ENCODE results near the gene GRIN2A. TPM values are rescaled to one million over a fixed set of nuclear protein-coding genes. Genes with fewer than 3 reads are reported as not detected.

The GRIN2A gene
- total and polyA plus RNA-seq, 2 of the 8 experiments (the other 6 are each of a cell fraction or from before 2014, with no cell fraction given) = 0.18 to 1.8 TPM

DNA sequence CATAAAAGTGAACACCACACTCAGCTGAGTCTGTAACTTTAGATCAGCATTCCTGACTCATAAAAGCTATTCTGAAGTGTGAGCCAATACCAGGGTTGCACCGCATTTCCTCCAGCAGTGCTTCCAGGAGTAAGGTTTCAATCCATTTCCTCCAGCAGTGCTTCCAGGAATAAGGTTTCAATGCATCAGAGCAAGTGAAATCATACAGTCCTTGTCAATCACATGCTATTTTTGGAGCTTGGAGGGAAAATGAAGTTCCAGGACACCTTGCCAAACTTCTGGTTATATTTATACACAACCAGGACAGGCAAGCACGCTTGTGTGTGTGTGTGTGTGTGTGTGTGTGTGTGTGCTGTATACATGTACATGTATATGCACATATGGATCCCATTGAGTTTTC is 327.6 kb downstream of the GRIN2A start:
- no peaks in the 10 kb centered on the region; the same call in none of the 2 replicates for H3K23me2 ChIP-seq (ENCODE audit: low read depth, low read length)
- no peak overlapping the region for H3K23ac ChIP-seq (ENCODE audit: insufficient read length)
- H3K4me2 ChIP-seq (ENCODE audit: insufficient read depth in 1 of 2, low read depth in 2 of 2, low read length in 2 of 2) = no peak overlapping the region
- ChIA-PET CTCF (ENCODE audit: partially characterized antibody) (interaction anchor here (0.6 kb wide), 1 partner anchor 803 kb away, joined by 3 read pairs; no protein-coding TSS in a partner anchor), POLR2A (ENCODE audit: partially characterized antibody) (no interaction called here)
- H3K4me1 ChIP-seq (replicated peaks in 1 of 4; ENCODE audit: control insufficient read depth in 3 of 4, insufficient read depth in 4 of 4, low read length in 3 of 4) = no peaks in the 10 kb centered on the region; a peak in 1 of 7 replicates
- no peak for TF ChIP-seq RXRA (IDR thresholded peaks at IDR 0.05; ENCODE audit: insufficient read depth, low read depth, low read length)
- no peak for TF ChIP-seq KDM5A (IDR thresholded peaks at IDR 0.05; ENCODE audit: low read length)
- TF ChIP-seq EZH2 (IDR thresholded peaks at IDR 0.05; ENCODE audit: low read depth, low read length, severe bottlenecking) = no peak
- TF ChIP-seq BACH1 (IDR thresholded peaks at IDR 0.05; ENCODE audit: low read length) = no peak
- no peak overlapping the region for H2AK5ac ChIP-seq (ENCODE audit: low read depth, low read length)
- peaks cover 0 to 2% of the 10 kb centered on the region in 2 experiments; a peak in 1 of 4 replicates for H3K9me3 ChIP-seq (ENCODE audit: insufficient read depth in 2 of 2, low read depth in 1 of 2, low read length in 1 of 2)
- H2BK120ac ChIP-seq (replicated peaks; ENCODE audit: low read depth, low read length) = no peak overlapping the region
- H4K91ac ChIP-seq (replicated peaks; ENCODE audit: insufficient read length, low read length) = no peak overlapping the region
- no peak for DNase-seq (ENCODE audit: low read depth in 1 of 2, low spot score in 2 of 2)
- 92% methylated on average over 2 of the region's 2 CpGs; no CpG with 5 or more reads in 1 of the 2 experiments for WGBS, 2 experiments (ENCODE audit: extremely low coverage in 1 of 2, insufficient coverage in 1 of 2, insufficient read length in 1 of 2, insufficient replicate concordance in 2 of 2, low coverage in 1 of 2, low lambda C conversion rate in 2 of 2, missing lambda C conversion rate in 1 of 2)
- H2AFZ ChIP-seq (ENCODE audit: low read length) = no peak overlapping the region
- no peak overlapping the region for H2BK15ac ChIP-seq (ENCODE audit: low read length)
- FAIRE-seq = no peak
- H4K20me1 ChIP-seq (replicated peaks in 1 of 2; ENCODE audit: control insufficient read depth in 1 of 2, insufficient read depth in 2 of 2, low read length in 2 of 2) = no peaks in the 10 kb centered on the region
- H3K56ac ChIP-seq (replicated peaks; ENCODE audit: insufficient read length, low read depth, low read length) = no peak overlapping the region
- H3K36me3 ChIP-seq (ENCODE audit: control insufficient read depth in 2 of 4, insufficient read depth in 4 of 4, low read length in 3 of 4) = no peaks in the 10 kb centered on the region
- H3K27me3 ChIP-seq (replicated peaks in 1 of 4; ENCODE audit: control insufficient read depth in 3 of 4, extremely low read depth in 1 of 4, insufficient read depth in 3 of 4, low read length in 3 of 4) = no peaks in the 10 kb centered on the region
- H3K4me3 ChIP-seq (ENCODE audit: extremely low read depth in 1 of 4, insufficient read depth in 2 of 4, low read depth in 3 of 4, low read length in 4 of 4) = no peak overlapping the region
- H3K4ac ChIP-seq (replicated peaks; ENCODE audit: insufficient read length, low read depth, low read length) = no peak overlapping the region
- no peak overlapping the region for H2BK12ac ChIP-seq (ENCODE audit: low read depth, low read length)
- H2BK20ac ChIP-seq (ENCODE audit: low read length) = no peak overlapping the region
- no peaks in the 10 kb centered on the region for H3K79me1 ChIP-seq (ENCODE audit: low read depth, low read length)
- no peak overlapping the region for H4K5ac ChIP-seq (ENCODE audit: insufficient read length, low read depth, low read length)
- H3K79me2 ChIP-seq (ENCODE audit: control insufficient read depth in 1 of 2, insufficient read depth in 2 of 2, low read length in 2 of 2) = no peaks in the 10 kb centered on the region
- H4K8ac ChIP-seq (ENCODE audit: extremely low read depth, insufficient read depth, low read length) = no peak overlapping the region
- H3K27ac ChIP-seq (ENCODE audit: low read depth, low read length) = no peak overlapping the region
- no peak overlapping the region for H3K9ac ChIP-seq (replicated peaks in 1 of 4; ENCODE audit: extremely low read depth in 1 of 4, low read depth in 3 of 4, low read length in 3 of 4)
- no peak overlapping the region for H3K14ac ChIP-seq (ENCODE audit: insufficient read length)
- no peak overlapping the region for H3K18ac ChIP-seq (ENCODE audit: extremely low read depth, low read length)
- no peak overlapping the region for H2BK5ac ChIP-seq (ENCODE audit: low read depth, low read length)
